GM19193 (cell line): ENCODE data around the gene XYLT1.

Experiments
- POLR2A ChIP-seq: IDR thresholded peaks from 4 replicates; pipeline ENCODE4 v1.6.1; 2011; ENCODE audit not compliant: insufficient read depth, insufficient read length; ENCODE audit errors: extremely low read depth

XYLT1 gene

GRCh38 chr16:17446661-17447060, 24.1 kb downstream of the XYLT1 start:
- no peak for TF ChIP-seq POLR2A

- TF ChIP-seq POLR2A, result no peak
Measured at GRCh38 chr16:17445421-17445820, 25.3 kb downstream of the XYLT1 start.

GRCh38 chr16:17444658-17445057, 26.1 kb downstream of the XYLT1 start:
- no peak for TF ChIP-seq POLR2A

- TF ChIP-seq POLR2A, result no peak
Measured at GRCh38 chr16:17440131-17440530, 30.6 kb downstream of the XYLT1 start.

GRCh38 chr16:17439580-17439979, 31.2 kb downstream of the XYLT1 start:
- no peak for TF ChIP-seq POLR2A

- TF ChIP-seq POLR2A, result no peak
Measured at GRCh38 chr16:17437981-17438380, 32.8 kb downstream of the XYLT1 start.

- no peak for TF ChIP-seq POLR2A
Measured at GRCh38 chr16:17437127-17437720, 33.5 kb downstream of the XYLT1 start.

GRCh38 chr16:17435318-17435717, 35.4 kb downstream of the XYLT1 start:
- TF ChIP-seq POLR2A, result no peak

GRCh38 chr16:17433577-17434451, 36.9 kb downstream of the XYLT1 start:
- no peak for TF ChIP-seq POLR2A

GRCh38 chr16:17432901-17433576, 37.7 kb downstream of the XYLT1 start:
- TF ChIP-seq POLR2A, result no peak

GRCh38 chr16:17431968-17432625, 38.7 kb downstream of the XYLT1 start:
- no peak for TF ChIP-seq POLR2A

GRCh38 chr16:17431012-17431411, 39.7 kb downstream of the XYLT1 start:
- TF ChIP-seq POLR2A, result no peak

- TF ChIP-seq POLR2A, result no peak
Measured at GRCh38 chr16:17426451-17426850, 44.3 kb downstream of the XYLT1 start.

GRCh38 chr16:17424771-17425170, 46.0 kb downstream of the XYLT1 start:
- no peak for TF ChIP-seq POLR2A

GRCh38 chr16:17423221-17423620, 47.5 kb downstream of the XYLT1 start:
- no peak for TF ChIP-seq POLR2A
